H9 (cell line): Measurements from ENCODE around the gene RAB40C. TPM values are rescaled to one million over a fixed set of nuclear protein-coding genes. Genes with fewer than 3 reads are reported as not detected.

ENCODE experiments used
- DNase-seq: peaks from one replicate; pipeline ENCODE4 v3.0.0-alpha.2; 2017
- H2AFZ ChIP-seq: one replicate; pipeline ENCODE4 v1.6.1; 2013; ENCODE audit warnings: mild to moderate bottlenecking, low read length, control low read depth, moderate library complexity
- H2AK5ac ChIP-seq: 2 replicates; pipeline ENCODE4 v1.6.1; 2013; ENCODE audit warnings: low read length, control low read depth, mixed read lengths; ENCODE audit not compliant: insufficient read length
- H2BK120ac ChIP-seq: one replicate; pipeline ENCODE4 v1.6.1; 2013; ENCODE audit warnings: low read depth, mild to moderate bottlenecking, low read length, control low read depth, inconsistent platforms; ENCODE audit not compliant: poor library complexity, severe bottlenecking
- H2BK12ac ChIP-seq: 2 replicates; pipeline ENCODE4 v1.6.1; 2013; ENCODE audit warnings: low read length, control low read depth, mixed read lengths, low read depth; ENCODE audit not compliant: insufficient read length
- H2BK15ac ChIP-seq: 2 replicates; pipeline ENCODE4 v1.6.1; 2013; ENCODE audit warnings: low read depth, low read length, control low read depth
- H2BK20ac ChIP-seq: one replicate; pipeline ENCODE4 v1.6.1; 2013; ENCODE audit warnings: low read depth, mild to moderate bottlenecking, low read length, control low read depth, inconsistent platforms; ENCODE audit not compliant: poor library complexity, severe bottlenecking
- H2BK5ac ChIP-seq: 2 replicates; pipeline ENCODE4 v1.6.1; 2013; ENCODE audit warnings: low read length, control low read depth, mixed read lengths; ENCODE audit not compliant: insufficient read length
- H3K14ac ChIP-seq: 2 replicates; pipeline ENCODE4 v1.6.1; 2013; ENCODE audit warnings: low read length, control low read depth; ENCODE audit not compliant: insufficient read depth
- H3K18ac ChIP-seq: 2 replicates; pipeline ENCODE4 v1.6.1; 2013; ENCODE audit warnings: low read depth, mild to moderate bottlenecking, mixed read lengths, low read length, control low read depth; ENCODE audit not compliant: insufficient read length
- H3K23ac ChIP-seq: 2 replicates; pipeline ENCODE4 v1.6.1; 2013; ENCODE audit warnings: low read length, control low read depth, mixed read lengths, low read depth; ENCODE audit not compliant: insufficient read length
- H3K23me2 ChIP-seq: 2 replicates; pipeline ENCODE4 v1.6.1; 2013; ENCODE audit warnings: low read depth, mild to moderate bottlenecking, mixed read lengths, low read length, control low read depth; ENCODE audit not compliant: insufficient read length, poor library complexity, severe bottlenecking
- H3K27ac ChIP-seq: 2 replicates; pipeline ENCODE4 v1.5.1; 2013; ENCODE audit warnings: low read length, control low read depth, mixed read lengths, low read depth; ENCODE audit not compliant: insufficient read length
- H3K27me3 ChIP-seq: 2 replicates; pipeline ENCODE4 v1.6.1; 2013; ENCODE audit warnings: low read length, control low read depth, inconsistent platforms; ENCODE audit not compliant: insufficient read depth
- H3K4ac ChIP-seq: 2 replicates; pipeline ENCODE4 v1.6.1; 2013; ENCODE audit warnings: low read depth, mild to moderate bottlenecking, control low read depth, inconsistent platforms, low read length, moderate library complexity
- H3K4me1 ChIP-seq: 2 replicates; pipeline ENCODE4 v1.6.1; 2013; ENCODE audit warnings: low read length, control low read depth, inconsistent platforms; ENCODE audit not compliant: insufficient read depth
- H3K4me2 ChIP-seq: 2 replicates; pipeline ENCODE4 v1.6.1; 2013; ENCODE audit warnings: low read length, control low read depth, mixed read lengths; ENCODE audit not compliant: insufficient read length, insufficient read depth
- H3K56ac ChIP-seq: 2 replicates; pipeline ENCODE4 v1.6.1; 2013; ENCODE audit warnings: low read depth, mild to moderate bottlenecking, mixed read lengths, low read length, control low read depth; ENCODE audit not compliant: insufficient read length
- H3K79me1 ChIP-seq: 2 replicates; pipeline ENCODE4 v1.6.1; 2013; ENCODE audit warnings: low read depth, mild to moderate bottlenecking, moderate library complexity, low read length, control low read depth, inconsistent platforms; ENCODE audit not compliant: insufficient read depth, poor library complexity, severe bottlenecking
- H3K79me2 ChIP-seq: 2 replicates; pipeline ENCODE4 v1.6.1; 2013; ENCODE audit warnings: low read length, control low read depth, inconsistent platforms; ENCODE audit not compliant: insufficient read depth
- H3K9ac ChIP-seq: 2 replicates; pipeline ENCODE4 v1.6.1; 2013; ENCODE audit warnings: low read length, control low read depth, mixed read lengths; ENCODE audit not compliant: insufficient read length; ENCODE audit errors: extremely low read depth
- H3K9me3 ChIP-seq: one replicate; pipeline ENCODE4 v1.6.1; 2013; ENCODE audit warnings: low read depth, low read length, inconsistent platforms; ENCODE audit not compliant: control insufficient read depth
- H3T11ph ChIP-seq: one replicate; pipeline ENCODE4 v1.6.1; 2013; ENCODE audit warnings: mild to moderate bottlenecking, low read length, control low read depth, inconsistent platforms
- H4K20me1 ChIP-seq: one replicate; pipeline ENCODE4 v1.6.1; 2013; ENCODE audit not compliant: control insufficient read depth, insufficient read length, insufficient read depth
- H4K5ac ChIP-seq: 2 replicates; pipeline ENCODE4 v1.6.1; 2013; ENCODE audit warnings: low read depth, mild to moderate bottlenecking, mixed read lengths, low read length, control low read depth; ENCODE audit not compliant: insufficient read length
- H4K8ac ChIP-seq: replicated peaks from 2 replicates; pipeline ENCODE4 v1.6.1; 2013; ENCODE audit warnings: low read length, control low read depth, mixed read lengths, low read depth; ENCODE audit not compliant: insufficient read length
- H4K91ac ChIP-seq: 2 replicates; pipeline ENCODE4 v1.6.1; 2013; ENCODE audit warnings: low read depth, mild to moderate bottlenecking, moderate library complexity, mixed read lengths, low read length, control low read depth; ENCODE audit not compliant: insufficient read length
- H3K27ac Mint-ChIP-seq, 3 experiments: 2 replicates in 2 of 3; 3 replicates in 1 of 3; pipeline ENCODE4 v1.8.0; 2020 to 2021; ENCODE audit warnings: mixed read lengths in 3 of 3, mild to moderate bottlenecking in 1 of 3, moderate library complexity in 1 of 3
- H3K27me3 Mint-ChIP-seq: 2 replicates; pipeline ENCODE4 v1.8.0; 2021; ENCODE audit warnings: low read depth, mild to moderate bottlenecking, moderate library complexity, mixed read lengths
- H3K36me3 Mint-ChIP-seq, 3 experiments: 2 replicates in 2 of 3; 3 replicates in 1 of 3; pipeline ENCODE4 v1.8.0; 2020 to 2021; ENCODE audit warnings: low read depth in 3 of 3, mixed read lengths in 3 of 3; ENCODE audit not compliant: insufficient read depth in 1 of 3
- H3K4me1 Mint-ChIP-seq, 2 experiments: 2 replicates each; pipeline ENCODE4 v1.8.0; 2020; ENCODE audit warnings: mixed read lengths in 2 of 2
- H3K4me3 Mint-ChIP-seq, 2 experiments: 2 replicates in 1 of 2; 3 replicates in 1 of 2; pipeline ENCODE4 v1.8.0; 2020 to 2021; ENCODE audit warnings: mild to moderate bottlenecking in 2 of 2, mixed read lengths in 2 of 2, moderate library complexity in 1 of 2
- H3K9me3 Mint-ChIP-seq, 2 experiments: 2 replicates in 1 of 2; 3 replicates in 1 of 2; pipeline ENCODE4 v1.8.0; 2020; ENCODE audit warnings: mild to moderate bottlenecking in 2 of 2, mixed read lengths in 2 of 2, moderate library complexity in 1 of 2
- CTCF ChIP-seq: fragments of 200-600 bp; sonication (generic); conservative IDR thresholded peaks from 3 replicates; pipeline ENCODE4 v1.8.0; 2021; ENCODE audit warnings: antibody characterized with exemption, mild to moderate bottlenecking
- WGBS: extraction: QIAGEN DNeasy Blood & Tissue Kit; methylation state at CpG from one replicate; pipeline ENCODE4 v1.1.7; 2013; ENCODE audit warnings: missing lambda C conversion rate, low lambda C conversion rate, mixed read lengths; ENCODE audit not compliant: insufficient read length; ENCODE audit errors: extremely low coverage; 5-methylcytosine and 5-hydroxymethylcytosine counted together
- total RNA-seq: library from RNA; stranded (reverse); gene quantifications from 2 replicates; pipeline ENCODE4 v1.2.1, GENCODE V29; 2021

The RAB40C gene
- total RNA-seq, 1 experiment from 2014 or later: 19.1 TPM

- no peak for DNase-seq
- peaks cover 0 to 4% (median 2%) of the 10 kb centered on the region in 3 experiments; a peak in 2 of 7 replicates for H3K36me3 Mint-ChIP-seq
- Histone ChIP-seq H4K20me1 (no peaks in the 10 kb centered on the region), H2BK20ac (no peak overlapping the region), H2BK5ac (no peak overlapping the region), H3K4ac (no peak overlapping the region), H3K9me3 (no peaks in the 10 kb centered on the region), H3K23me2 (no peaks in the 10 kb centered on the region), H3K9ac (no peak overlapping the region), H3K79me1 (no peaks in the 10 kb centered on the region), H4K8ac (no peak overlapping the region), H3K56ac (no peak overlapping the region), H3K14ac (no peak overlapping the region), H3K18ac (no peak overlapping the region), H2BK15ac (no peak overlapping the region), H3T11ph (no peak overlapping the region), H4K91ac (no peak overlapping the region), H3K4me2 (no peak overlapping the region), H3K27me3 (no peaks in the 10 kb centered on the region; the same call in 1 of the 2 replicates), H3K27ac (no peak overlapping the region), H2AK5ac (no peak overlapping the region), H3K23ac (no peak overlapping the region), H3K79me2 (no peaks in the 10 kb centered on the region), H4K5ac (no peak overlapping the region), H2AFZ (no peak overlapping the region), H2BK120ac (no peak overlapping the region), H3K4me1 (no peaks in the 10 kb centered on the region; the same call in 1 of the 2 replicates), H2BK12ac (no peak overlapping the region)
- H3K9me3 Mint-ChIP-seq: no peaks in the 10 kb centered on the region
- H3K27ac Mint-ChIP-seq: no peak overlapping the region
- WGBS: no CpG with 5 or more reads among the region's 19 CpGs
- H3K4me1 Mint-ChIP-seq: peaks cover 7 to 18% of the 10 kb centered on the region in 2 experiments
- H3K27me3 Mint-ChIP-seq: peaks cover 11% of the 10 kb centered on the region
- TF ChIP-seq CTCF: no peak
- no peak overlapping the region for H3K4me3 Mint-ChIP-seq
Observed at GRCh38 chr16:580946-581498, 8.8 kb upstream of the RAB40C start.
